Measurements from ENCODE around the gene NLRP4.
"Not testable (repeated sequence)": the region's sequence is repeated elsewhere in the genome, so short reads cannot be mapped to it uniquely, and the experiment has no call there.

NLRP4 gene

DNA sequence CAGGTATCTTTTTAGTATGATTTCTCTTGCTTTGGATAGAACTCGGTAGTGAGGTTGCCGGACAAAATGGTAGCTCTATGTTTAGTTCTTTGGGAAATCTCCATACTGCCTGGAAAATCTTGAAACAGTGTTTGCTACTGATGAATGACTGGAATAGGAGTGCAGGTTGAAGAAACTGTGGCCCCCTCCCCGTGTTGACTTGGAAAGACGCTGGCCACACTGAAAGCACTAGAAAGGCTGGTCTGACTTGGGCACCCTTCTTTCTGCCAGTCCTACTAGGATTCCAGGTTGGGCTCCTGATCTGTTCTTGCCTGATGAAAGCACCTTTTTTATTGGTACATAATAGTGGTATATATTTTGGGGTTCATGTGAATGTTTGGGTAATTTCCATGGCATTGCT lies 46.3 kb downstream of the NLRP4 start:
- in situ Hi-C loops (cut with HindIII; ENCODE audit: low sequenced_read_pairs) = no loop called here

DNA sequence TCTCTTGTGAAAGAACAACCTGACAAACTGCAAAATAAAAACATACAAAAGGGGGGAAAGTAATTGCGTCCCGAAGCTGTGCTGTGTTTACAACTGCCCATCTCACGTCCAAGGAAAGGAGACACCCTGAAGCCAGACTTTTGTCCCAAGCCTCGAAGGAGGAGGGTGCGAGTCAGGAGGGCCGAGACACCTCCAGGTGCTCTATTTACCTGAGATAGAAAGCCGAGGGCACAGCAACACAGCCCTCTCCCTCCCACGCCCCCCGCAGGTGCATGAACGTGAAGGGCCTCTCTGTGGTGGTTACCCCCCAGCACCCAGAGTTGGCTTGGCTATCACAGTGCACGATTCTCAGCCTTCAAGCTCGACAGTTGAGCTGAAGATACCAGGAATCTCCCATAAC lies 62.6 kb downstream of the NLRP4 start:
- in situ Hi-C loops (cut with HindIII; ENCODE audit: low sequenced_read_pairs) = no loop called here

DNA sequence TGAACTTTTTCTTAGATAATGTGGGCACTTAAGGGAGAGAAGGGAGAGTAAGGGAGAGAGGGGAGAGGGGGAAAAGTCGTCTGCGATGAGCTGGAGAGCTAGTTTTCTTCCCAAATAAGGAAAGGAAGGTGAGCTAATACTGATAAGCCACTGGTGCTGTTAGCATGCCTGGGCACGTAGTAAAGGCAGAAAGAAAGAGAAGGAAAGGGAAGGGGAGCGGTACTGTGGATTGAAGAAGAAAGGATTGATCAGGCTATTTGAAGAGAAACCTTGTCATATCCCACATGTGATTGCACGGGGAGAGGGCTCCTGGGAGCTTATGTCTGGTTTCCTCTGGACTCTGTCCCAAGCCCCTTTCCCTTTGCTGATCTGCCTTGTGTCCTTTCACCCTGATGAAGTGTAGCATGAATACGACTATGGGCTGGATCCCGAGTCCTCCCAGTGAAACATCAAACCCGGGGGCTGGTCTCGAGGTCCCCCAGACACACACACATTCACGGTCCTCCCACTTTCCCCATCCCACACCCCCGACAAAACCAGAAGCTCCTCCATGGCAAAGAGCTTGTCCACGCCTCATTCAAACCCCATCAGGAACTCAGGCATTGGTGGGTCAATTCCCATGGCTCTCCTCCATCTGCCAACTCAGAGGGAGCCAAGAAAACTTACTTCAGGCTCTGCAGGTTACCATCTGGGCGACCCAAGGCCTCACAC lies 65.2 kb downstream of the NLRP4 start:
- in situ Hi-C loops (cut with HindIII; ENCODE audit: low sequenced_read_pairs) = no loop called here

DNA sequence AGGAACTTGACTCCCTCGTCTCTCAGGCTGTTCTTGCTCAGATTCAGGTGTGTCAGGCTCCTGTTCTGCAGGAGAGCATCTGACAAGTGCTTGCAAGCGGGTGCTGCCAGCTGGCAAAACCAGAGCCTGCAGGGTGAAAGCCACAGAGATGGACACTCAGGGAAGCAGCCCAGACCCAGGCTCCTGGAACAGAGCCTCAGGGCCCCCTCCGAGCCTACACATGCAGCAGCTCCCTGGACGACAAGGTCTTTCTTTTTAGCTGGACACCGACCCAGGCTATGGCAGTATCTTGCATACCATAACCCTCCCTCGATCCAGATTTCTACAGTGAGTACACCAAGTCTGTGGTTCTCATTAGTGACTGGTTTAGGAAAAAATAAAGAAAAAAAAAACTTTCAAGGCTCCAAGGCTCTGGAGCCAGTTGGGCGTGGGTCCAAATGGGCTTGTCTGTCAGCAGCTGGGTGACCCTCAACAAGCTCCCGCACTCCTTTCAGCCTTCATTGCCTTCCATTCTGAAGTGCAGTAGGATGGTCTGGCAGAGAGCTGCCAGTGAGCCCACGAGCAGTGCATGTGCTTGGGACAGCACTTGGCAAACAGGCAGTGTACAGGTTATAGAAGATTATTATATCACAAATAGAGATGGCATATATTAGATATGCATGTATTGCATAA lies 65.9 kb downstream of the NLRP4 start:
- in situ Hi-C loops (cut with HindIII; ENCODE audit: low sequenced_read_pairs) = no loop called here

DNA sequence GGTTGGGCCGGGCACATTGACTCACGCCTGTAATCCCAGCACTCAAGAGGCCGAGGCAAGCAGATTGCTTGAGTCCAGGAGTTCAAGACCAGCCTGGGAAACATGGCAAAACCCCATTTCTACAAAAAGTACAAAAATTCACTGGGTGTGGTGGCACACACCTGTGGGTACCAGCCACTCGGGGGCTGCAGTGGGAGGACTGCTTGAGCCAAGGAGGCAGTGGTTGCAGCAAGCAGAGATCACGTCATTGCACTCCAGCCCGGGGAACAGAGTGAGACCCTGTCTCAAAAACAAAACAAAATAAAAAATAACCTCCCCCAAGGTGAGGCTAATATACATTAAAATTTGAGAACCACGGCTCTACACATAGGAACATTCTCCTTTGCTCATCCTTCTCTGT lies 70.9 kb downstream of the NLRP4 start:
- in situ Hi-C loops (cut with HindIII; ENCODE audit: low sequenced_read_pairs) = no loop called here

DNA sequence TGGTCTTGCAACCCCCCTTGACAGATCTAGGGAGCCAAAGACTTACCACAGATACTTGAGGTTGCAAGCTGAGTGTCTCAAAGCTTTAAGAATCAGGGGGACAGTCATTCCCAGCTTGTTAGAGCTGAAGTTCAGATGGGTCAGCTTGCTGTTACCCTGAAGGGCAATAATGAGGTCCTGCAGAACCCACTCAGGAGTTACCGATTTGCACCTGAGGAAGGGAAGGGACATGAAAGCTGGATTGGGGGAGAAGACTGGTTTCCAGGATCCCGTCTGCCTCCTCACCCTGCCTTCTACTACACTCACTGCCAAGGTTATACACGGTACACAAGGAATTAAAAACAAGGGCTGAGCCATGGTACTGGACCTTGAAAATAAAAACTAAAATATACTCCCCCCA lies 71.4 kb downstream of the NLRP4 start:
- in situ Hi-C loops (cut with HindIII; ENCODE audit: low sequenced_read_pairs) = no loop called here

DNA sequence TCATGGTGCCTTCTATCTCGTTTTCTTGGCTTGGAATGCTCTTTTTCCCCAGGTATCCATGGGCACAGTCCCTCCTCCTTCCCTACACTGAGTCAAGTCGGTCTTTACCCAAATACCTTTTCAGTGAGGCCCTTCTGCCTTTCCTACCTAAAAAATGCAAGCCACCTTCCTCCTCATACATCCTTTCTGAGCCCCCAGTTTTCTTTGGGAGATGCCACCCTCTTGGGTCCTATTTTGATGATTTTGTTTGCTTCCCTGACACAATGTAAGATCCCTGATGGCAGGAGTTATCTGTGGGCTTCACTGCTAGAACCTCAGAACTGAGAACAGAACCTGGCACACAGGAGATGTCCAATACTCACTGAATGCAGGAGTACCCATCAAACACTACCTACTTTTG lies 73.5 kb downstream of the NLRP4 start:
- in situ Hi-C loops (cut with HindIII; ENCODE audit: low sequenced_read_pairs) = no loop called here

DNA sequence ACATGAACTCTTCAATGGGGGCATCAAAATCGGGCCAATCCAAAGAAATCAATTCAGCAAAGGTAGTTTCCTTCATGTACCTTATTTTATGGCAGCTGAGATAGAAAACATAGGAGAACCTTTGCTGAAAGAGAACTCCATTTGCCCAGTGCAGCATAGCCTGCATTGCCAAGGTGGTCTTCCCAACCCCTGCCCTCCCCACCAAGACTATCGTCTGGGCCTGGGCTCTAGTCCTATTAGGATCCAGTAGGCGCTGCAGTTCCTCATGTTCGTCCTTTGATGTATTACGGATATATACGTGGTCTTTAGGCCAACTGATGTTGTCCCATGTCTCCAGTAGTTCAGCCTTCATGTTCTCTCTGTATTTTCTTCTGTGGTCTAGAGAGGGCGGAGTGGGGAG lies 76.6 kb downstream of the NLRP4 start:
- in situ Hi-C loops (cut with HindIII; ENCODE audit: low sequenced_read_pairs) = no loop called here

DNA sequence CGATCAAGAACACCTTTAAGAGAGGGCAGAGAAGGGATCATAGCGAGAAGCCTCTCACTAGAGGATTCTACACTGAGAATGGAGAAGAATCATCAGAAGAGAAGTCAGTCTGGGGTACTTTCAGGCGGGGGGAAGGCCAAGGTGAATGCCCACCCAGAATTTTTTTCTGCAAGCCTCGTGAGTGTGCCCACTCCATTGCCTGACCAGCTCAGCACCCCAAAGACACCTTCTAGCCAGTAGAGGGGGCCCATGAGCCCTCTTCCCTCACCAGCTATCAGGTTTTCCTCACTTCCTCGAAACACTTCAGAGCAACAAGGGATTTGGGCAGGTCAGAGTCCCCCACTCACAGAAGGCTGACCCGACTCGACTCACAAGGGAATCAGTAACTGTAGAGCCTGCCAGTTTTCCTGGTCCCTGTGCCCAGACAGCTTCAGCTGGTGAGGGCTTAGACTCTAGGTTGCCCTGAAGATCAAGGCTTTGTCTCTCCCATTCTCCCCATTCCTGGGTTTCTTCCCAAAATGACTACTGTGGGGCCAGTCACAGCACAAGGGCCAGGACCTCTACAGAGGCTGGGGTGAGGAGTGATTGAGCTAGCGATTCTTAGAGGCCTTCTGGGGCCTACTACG lies 77.4 kb downstream of the NLRP4 start:
- in situ Hi-C loops (cut with HindIII; ENCODE audit: low sequenced_read_pairs) = no loop called here

DNA sequence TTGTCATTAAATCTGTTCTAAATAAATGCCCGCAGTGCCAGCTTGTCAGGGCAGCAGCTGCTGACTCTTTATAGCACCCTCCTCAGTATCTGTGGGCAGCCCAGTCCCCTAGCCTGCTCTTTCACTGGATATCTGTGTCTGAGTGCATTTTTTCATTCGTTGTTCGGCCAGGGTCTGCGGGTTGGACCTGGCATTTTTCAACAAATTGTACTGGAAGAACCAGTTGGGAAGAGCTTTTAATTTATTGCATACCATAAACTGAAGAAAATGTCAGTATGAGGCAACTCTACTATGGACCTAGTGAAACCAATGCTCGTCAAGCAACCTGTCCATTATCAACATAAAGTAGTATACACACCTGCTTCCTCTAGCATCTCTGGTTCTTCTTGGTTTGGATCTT lies 87.2 kb downstream of the NLRP4 start:
- in situ Hi-C loops (cut with HindIII; ENCODE audit: low sequenced_read_pairs) = no loop called here

DNA sequence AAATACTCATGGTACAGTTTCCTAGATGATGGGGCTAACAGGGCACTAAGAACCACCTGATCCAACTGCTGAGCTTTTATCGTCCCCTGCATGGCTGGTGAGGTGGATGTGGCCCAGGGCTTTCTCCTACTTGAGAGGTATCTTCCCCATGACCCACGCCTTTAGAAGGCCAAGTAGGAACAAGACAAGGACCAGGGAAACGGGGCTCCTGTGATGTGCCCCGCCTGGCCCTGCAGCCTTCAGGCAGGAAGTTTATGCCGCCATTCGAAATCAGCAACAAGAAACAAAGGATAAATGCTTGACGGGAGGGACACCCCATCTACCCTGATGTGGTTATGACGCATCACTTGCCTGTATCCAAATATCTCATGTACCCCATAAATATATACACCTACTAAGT lies 91.7 kb downstream of the NLRP4 start:
- in situ Hi-C loops (cut with HindIII; ENCODE audit: low sequenced_read_pairs) = no loop called here

DNA sequence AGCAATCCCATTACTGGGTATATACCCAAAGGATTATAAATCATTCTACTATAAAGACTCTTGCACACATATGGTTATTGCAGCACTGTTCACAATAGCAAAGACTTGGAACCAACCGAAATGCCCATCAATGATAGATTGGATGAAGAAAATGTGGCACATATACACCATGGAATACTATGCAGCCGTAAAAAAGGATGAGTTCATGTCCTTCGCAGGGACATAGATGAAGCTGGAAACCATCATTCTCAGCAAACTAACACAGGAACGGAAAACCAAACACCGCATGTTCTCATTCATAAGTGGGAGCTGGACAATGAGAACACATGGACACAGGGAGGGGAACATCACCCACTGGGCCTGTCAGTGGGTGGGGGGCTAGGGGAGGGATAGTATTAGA lies 92.9 kb downstream of the NLRP4 start:
- in situ Hi-C loops (cut with HindIII; ENCODE audit: low sequenced_read_pairs) = not testable (repeated sequence)

DNA sequence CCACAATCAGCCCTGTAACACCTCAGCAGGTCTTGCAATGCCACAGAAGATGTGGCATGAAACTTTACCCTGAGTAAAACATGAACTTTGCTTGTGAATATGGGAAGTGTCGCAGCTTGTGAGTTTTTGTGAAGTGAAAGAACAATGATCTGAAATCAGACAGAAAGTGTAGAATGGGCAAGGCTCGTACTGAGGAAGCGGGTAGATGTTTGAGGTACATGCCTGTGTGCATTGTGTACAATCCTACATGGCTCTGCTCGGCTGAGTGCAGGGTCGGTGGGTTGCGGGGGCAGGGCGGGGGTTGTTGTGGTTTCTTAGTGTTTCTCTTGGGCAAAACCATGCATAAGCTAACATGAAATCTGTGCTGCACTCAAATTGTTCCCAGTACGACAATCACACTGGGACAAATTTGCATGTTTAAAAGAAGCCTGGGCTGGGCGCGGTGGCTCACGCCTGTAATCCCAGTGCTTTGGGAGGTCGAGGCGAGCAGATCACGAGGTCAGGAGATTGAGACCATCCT lies 94.7 kb downstream of the NLRP4 start:
- in situ Hi-C loops (cut with HindIII; ENCODE audit: low sequenced_read_pairs) = no loop called here
